Right cardiac atrium (tissue), 5 donors: ENCODE results near the gene RABIF. TPM values are rescaled to one million over a fixed set of nuclear protein-coding genes. Genes with fewer than 3 reads are reported as not detected.
A peak's percentile ranks its signal among the peaks of the same experiment; 100 is the strongest.
"Not testable (repeated sequence)": the region's sequence is repeated elsewhere in the genome, so short reads cannot be mapped to it uniquely, and the experiment has no call there.

Source experiments
- ATAC-seq, 2 donors: fragments of 200-7000 bp; cut with Tn5 transposase; one replicate each; pipeline versions ENCODE4 v1.8.0 to v1.9.1; 2020; ENCODE audit warnings: moderate library complexity in 2 of 2, mild to moderate bottlenecking in 1 of 2
- DNase-seq, 3 donors: peaks; one replicate each; pipeline ENCODE4 v3.0.0-alpha.2; 2020
- H3K27ac ChIP-seq: one replicate; pipeline ENCODE4 v1.5.1; 2013; ENCODE audit warnings: mild to moderate bottlenecking, low read length, control low read depth, moderate library complexity
- H3K27me3 ChIP-seq: one replicate; pipeline ENCODE4 v1.6.1; 2013; ENCODE audit not compliant: control insufficient read depth, insufficient read depth
- H3K4me1 ChIP-seq: one replicate; pipeline ENCODE4 v1.6.1; 2013; ENCODE audit warnings: low read length; ENCODE audit not compliant: control insufficient read depth, insufficient read depth
- H3K4me3 ChIP-seq: one replicate; pipeline ENCODE4 v1.5.1; 2013; ENCODE audit warnings: low read length, control low read depth
- H3K9me3 ChIP-seq: one replicate; pipeline ENCODE4 v1.6.1; 2013; ENCODE audit warnings: low read length; ENCODE audit not compliant: control insufficient read depth
- WGBS: extraction: QIAGEN DNeasy Blood & Tissue Kit; methylation state at CpG from one replicate; pipeline ENCODE4 v1.1.7; 2013; 5-methylcytosine and 5-hydroxymethylcytosine counted together
- intact Hi-C, 4 donors: fragments of 100-400 bp; cut with DNase I; formaldehyde crosslinking; loops; one replicate each; pipeline versions ENCODE4 v1.11.0 to v1.14.0; 2022 to 2023
- long read RNA-seq, 4 donors: library from polyadenylated mRNA; unstranded; transcript quantifications; one replicate each; pipeline ENCODE4 v2.0.0, GENCODE V29; 2020 to 2021
- polyA plus RNA-seq: library from polyadenylated mRNA; stranded (reverse); fragments of 200-250 nt; gene quantifications from one replicate; pipeline ENCODE4 v1.2.3, GENCODE V29; 2013
- total RNA-seq, 4 donors: library from RNA; stranded (reverse); fragmentation: NEBNext Ultra II Directional; extraction: Animal tissue kit (Norgen Biotek cat#: 25700); gene quantifications; one replicate each; pipeline ENCODE4 v1.2.1, GENCODE V29; 2021
- donor health status: healthy with polysubstance abuse.
- donor health status: DM: no; HTN: yes; CAD: no.
- donor health status: DM: no; HTN: no; CAD: no.
- donor health status: DM: no; HTN: yes; CAD: no; lungs with severe emphysema.
- donor health status: DM: yes; HTN: yes; CAD: no.

RABIF gene
- total RNA-seq, result 1 to 10 TPM; 5.4 to 6.5 (median 5.7) TPM
- polyA plus RNA-seq, result 4.6 TPM
- long read RNA-seq, donor 1, transcript RABIF-201 (2 exons, 2,430 nt), result major isoform, 16 of 16 reads
- long read RNA-seq, donor 1, partial matches to known transcripts, result 0 of 16 reads
- long read RNA-seq, donor 1, other reads (novel, unspliced or antisense), result 0 of 16 reads
- long read RNA-seq, donor 2, transcript RABIF-201 (2 exons, 2,430 nt), result major isoform, 6 of 6 reads
- long read RNA-seq, donor 2, partial matches to known transcripts, result 0 of 6 reads
- long read RNA-seq, donor 2, other reads (novel, unspliced or antisense), result 0 of 6 reads
- long read RNA-seq, donor 3, transcript RABIF-201 (2 exons, 2,430 nt), result major isoform, 20 of 24 reads
- long read RNA-seq, donor 3, partial matches to known transcripts, result 4 of 24 reads
- long read RNA-seq, donor 3, other reads (novel, unspliced or antisense), result 0 of 24 reads
- long read RNA-seq, donor 4, transcript RABIF-201 (2 exons, 2,430 nt), result major isoform, 7 of 7 reads
- long read RNA-seq, donor 4, partial matches to known transcripts, result 0 of 7 reads
- long read RNA-seq, donor 4, other reads (novel, unspliced or antisense), result 0 of 7 reads

DNA sequence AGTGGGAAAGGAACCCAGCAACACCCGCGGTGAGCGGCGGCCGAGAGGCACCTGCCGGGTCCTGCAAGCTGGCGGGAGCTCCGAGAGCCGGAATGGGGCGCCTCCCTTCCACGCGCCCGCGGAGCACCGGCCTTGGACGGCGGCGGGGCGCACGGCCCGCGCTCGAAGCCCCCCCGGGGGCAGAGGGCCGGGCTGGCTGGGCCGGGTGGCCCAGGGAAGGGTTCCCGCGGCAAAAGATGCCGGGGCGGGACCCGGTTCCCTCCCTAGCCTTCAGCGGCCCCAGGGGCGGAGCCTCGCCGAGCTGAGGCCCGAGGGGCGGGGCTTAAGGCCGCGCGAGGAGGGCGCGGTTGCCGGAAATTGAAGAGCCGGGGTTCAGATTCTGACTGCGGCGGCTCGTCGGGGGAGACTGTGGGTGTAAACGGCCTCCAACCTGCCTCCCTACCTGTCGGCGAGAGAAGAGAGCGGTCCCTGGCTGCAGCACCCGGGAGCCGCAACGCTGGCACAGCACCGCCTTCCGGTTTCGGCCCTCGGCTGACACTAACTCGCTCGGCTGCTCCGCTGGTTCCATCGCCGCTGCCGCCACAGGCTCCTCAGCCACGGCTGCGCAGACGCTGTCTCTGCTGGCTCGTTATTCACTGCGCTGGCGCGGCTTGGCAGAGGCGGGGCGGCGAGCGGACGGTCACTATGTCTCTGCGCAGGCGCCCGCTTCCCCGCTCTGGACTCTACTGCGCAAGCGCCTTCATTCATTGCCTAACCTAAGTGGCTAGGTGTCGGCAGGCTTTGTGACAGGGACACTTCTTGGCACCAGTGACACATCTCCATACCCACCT, at the start of gene RABIF:
Gene RABIF, minus strand, starts transcription at position 619 of the 830 bp plus-strand sequence. Its CDS starts 51 bp downstream, at position 568.
- ATAC-seq (peak; percentile 98 to 99), DNase-seq (peak; percentile 97 to 99 (median 99))
- peak within 1 kb of the TSS; percentile 89 for H3K4me3 ChIP-seq
- intact Hi-C loops, result loop anchor here in 2 of 4 donors (5.0 kb wide), 1 partner anchor 76 kb away; the partner anchor contains the start of gene PCAT6 (in 2 of the 2)
- H3K27ac ChIP-seq, result peak within 1 kb of the TSS; percentile 93
- H3K27me3 ChIP-seq, result no peaks in the 10 kb centered on the region
- no peaks in the 10 kb centered on the region for H3K9me3 ChIP-seq
- H3K4me1 ChIP-seq, result no peaks in the 10 kb centered on the region
- under 1% methylated on average over 84 of the region's 84 CpGs for WGBS

DNA sequence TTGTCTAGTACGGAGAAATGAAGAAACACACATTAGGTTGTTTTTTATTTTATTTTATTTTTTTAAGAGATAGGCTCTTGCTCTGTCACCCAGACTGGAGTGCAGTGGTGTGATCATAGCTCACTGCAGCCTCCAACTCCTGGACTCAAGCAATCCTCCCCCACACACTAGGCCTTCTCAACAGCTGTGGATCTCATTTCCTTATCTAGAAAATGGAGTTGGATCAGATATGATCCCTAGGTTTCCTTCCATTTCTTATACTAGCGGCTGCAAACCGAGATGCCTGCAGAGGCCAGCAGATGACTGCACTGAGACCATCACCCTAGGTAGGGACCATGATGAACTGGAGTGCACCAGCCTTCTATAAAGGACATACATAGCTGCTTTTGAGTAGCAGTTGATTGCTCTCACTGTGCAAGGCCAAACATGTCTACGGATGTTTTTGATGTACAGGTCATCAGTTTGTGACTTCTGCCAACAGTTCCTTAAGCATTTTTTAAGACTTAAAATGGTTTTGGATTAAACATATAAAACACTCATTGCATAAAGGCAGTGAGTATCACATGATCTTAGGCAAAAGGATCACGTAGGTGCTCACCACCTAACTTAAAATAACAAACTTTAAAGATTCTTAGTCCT, 49.5 kb upstream of the RABIF start:
- H3K4me3 ChIP-seq, result no peak overlapping the region
- DNase-seq (no peak), ATAC-seq (no peak)
- intact Hi-C loops, result no loop called here
- no peak overlapping the region for H3K27ac ChIP-seq
- WGBS, result 64% methylated on average over 5 of the region's 5 CpGs
- H3K4me1 ChIP-seq, result no peaks in the 10 kb centered on the region
- H3K27me3 ChIP-seq, result no peaks in the 10 kb centered on the region
- H3K9me3 ChIP-seq, result no peaks in the 10 kb centered on the region

DNA sequence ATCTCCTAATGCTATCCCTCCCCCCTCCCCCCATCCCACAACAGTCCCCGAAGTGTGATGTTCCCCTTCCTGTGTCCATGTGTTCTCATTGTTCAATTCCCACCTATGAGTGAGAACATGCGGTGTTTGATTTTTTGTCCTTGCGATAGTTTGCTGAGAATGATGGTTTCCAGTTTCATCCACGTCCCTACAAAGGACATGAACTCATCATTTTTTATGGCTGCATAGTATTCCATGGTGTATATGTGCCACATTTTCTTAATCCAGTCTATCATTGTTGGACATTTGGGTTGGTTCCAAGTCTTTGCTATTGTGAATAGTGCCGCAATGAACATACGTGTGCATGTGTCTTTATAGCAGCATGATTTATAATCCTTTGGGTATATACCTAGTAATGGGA, 47.5 kb upstream of the RABIF start:
- H3K27ac ChIP-seq, H3K9me3 ChIP-seq, H3K27me3 ChIP-seq, DNase-seq, H3K4me3 ChIP-seq, intact Hi-C loops, ATAC-seq, H3K4me1 ChIP-seq: not testable (repeated sequence)
- 87% methylated on average over 1 of the region's 6 CpGs for WGBS

DNA sequence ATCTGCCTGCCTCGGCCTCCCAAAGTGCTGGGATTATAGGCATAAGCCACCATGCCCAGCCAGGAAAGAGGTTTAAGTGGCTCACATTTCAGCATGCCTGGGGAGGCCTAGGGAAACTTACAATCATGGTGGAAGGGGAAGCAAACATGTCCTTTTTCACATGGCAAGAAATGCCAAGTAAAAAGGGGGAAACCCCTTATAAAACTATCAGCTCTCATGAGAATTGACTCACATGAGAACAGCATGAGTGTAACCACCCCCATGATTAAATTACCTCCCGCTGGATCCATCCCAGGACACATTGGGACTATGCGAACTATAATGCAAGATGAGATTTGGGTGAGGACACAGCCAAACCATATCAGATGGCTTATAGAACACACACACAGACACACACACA, 46.9 kb upstream of the RABIF start:
- Histone ChIP-seq H3K27ac (no peak overlapping the region), H3K9me3 (no peaks in the 10 kb centered on the region), H3K4me1 (no peaks in the 10 kb centered on the region), H3K27me3 (no peaks in the 10 kb centered on the region), H3K4me3 (no peak overlapping the region)
- 86% methylated on average over 3 of the region's 3 CpGs for WGBS
- ATAC-seq (no peak), DNase-seq (no peak)
- intact Hi-C loops, result no loop called here

DNA sequence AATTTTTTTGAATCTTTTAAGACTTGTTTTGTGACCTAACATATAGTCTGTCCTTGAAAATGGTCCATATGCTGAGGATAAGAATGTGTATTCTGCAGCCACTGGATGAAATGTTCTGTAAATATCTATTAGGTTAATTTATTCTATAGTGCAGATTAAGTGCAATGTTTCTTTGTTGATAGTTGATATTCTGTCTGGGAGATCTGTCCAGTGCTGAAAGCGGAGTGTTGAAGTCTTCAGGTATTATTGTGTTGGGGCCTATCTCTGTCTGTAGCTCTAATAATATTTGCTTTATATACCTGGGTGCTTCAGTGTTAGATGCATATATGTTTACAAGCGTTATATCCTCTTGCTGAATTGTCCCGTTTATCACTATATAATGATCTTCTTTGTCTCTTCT, 45.8 kb upstream of the RABIF start:
- no peak overlapping the region for H3K4me3 ChIP-seq
- WGBS, result 85% methylated on average over 3 of the region's 3 CpGs
- H3K27ac ChIP-seq, result no peak overlapping the region
- intact Hi-C loops, result no loop called here
- DNase-seq, result no peak
- ATAC-seq, result no peak
- H3K27me3 ChIP-seq, result no peaks in the 10 kb centered on the region
- no peaks in the 10 kb centered on the region for H3K9me3 ChIP-seq
- no peaks in the 10 kb centered on the region for H3K4me1 ChIP-seq

DNA sequence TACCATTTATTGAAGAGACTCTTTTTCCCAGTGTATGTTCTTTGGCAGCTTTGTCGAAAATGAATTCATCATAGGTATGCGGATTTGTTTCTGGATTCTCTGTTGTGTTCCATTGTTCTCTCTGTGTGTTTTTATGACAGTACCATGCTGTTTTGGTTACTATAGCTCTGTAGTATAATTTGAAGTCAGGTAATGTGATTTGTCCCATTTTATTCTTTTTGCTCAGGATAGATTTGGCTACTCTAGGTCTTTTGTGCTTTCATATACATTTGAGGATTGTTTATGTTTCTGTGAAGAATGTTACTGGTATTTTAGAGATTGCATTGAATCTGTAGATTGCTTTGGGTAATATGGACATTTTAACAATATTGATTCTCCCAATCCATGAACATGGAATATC, 43.5 kb upstream of the RABIF start:
- Histone ChIP-seq H3K4me3 (no peak overlapping the region), H3K27me3 (no peaks in the 10 kb centered on the region), H3K4me1 (no peaks in the 10 kb centered on the region), H3K9me3 (no peaks in the 10 kb centered on the region), H3K27ac (no peak overlapping the region)
- 91% methylated on average over 2 of the region's 2 CpGs for WGBS
- no peak for DNase-seq
- ATAC-seq, result no peak
- intact Hi-C loops, result no loop called here

DNA sequence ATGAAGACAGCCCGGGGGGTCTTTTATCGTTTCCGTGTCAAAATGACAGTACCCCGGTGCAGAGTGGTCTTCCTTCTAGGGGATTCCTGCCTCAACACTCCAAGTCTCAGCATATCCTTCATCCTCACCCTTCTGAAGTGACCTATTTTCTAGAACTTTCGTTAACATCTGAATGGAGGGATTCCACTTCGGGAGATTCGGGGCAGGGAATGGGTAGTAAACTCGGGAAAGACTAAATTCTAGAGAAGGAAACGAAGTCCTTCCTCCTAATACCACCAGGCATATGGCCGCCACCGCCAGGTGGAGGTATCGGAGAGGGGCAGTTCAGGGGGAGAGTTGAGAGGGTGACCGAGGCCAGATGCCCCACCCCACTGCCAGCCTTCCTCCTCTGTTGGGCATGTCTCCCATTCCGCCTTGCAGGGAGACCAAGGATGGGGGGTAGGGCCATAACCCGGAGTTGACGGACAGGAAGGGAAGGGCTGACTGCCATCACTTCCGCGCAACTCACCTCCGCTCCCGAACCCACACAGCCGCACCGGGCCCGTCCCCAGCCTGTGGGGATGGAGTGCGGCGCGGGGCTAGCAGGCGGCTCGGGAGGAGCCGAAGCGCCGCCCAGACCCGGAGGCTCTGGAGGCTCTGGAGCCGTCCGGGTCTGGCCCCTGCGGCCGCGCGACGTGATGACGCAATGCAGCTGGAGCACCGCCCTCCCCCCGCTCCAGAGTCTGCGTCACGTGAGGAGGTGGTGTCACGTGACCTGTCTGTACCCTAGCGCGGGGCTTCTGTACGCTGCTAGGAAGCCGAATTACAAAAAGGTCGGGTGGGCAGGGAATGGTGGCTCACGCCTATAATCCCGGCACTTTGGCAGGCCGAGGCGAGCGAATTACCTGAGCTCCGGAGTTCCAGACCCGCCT, 37.9 kb upstream of the RABIF start, which contains the start of gene KLHL12:
Gene KLHL12, minus strand, starts transcription at position 654 of the 911 bp plus-strand sequence. CDS start 2,072 bp downstream, outside the sequence.
- peak within 1 kb of the TSS; percentile 96 for H3K27ac ChIP-seq
- peak within 1 kb of the TSS; percentile 88 for H3K4me3 ChIP-seq
- ATAC-seq (peak; percentile 99), DNase-seq (peak; percentile 97 to 99 (median 99))
- no peaks in the 10 kb centered on the region for H3K27me3 ChIP-seq
- intact Hi-C loops, result loop anchor here in 2 of 4 donors (5.0 kb wide), 2 partner anchors 70 to 75 kb away; no protein-coding TSS in a partner anchor
- under 1% methylated on average over 57 of the region's 57 CpGs for WGBS
- H3K4me1 ChIP-seq, result no peaks in the 10 kb centered on the region
- H3K9me3 ChIP-seq, result no peaks in the 10 kb centered on the region

DNA sequence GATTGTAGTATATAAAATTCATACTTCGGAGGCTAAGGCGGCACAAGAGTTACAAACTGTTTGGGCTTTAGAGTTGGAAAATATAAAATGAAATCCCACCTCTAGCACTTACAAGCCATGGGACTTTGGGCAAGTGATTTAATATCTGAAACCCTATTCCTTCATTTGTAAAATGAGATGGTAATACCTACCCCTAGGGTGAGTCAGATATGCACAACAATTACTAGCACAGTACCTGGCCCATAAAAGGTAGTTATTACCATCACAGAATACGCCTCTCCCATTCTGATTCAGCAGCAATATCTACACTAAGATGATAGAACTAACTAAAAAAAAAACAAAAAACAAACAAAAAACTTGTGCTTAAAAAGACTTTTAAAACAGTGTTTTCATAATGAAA, 34.6 kb upstream of the RABIF start:
- no peak overlapping the region for H3K27ac ChIP-seq
- WGBS, result 92% methylated on average over 3 of the region's 3 CpGs
- no peaks in the 10 kb centered on the region for H3K27me3 ChIP-seq
- no peaks in the 10 kb centered on the region for H3K9me3 ChIP-seq
- H3K4me1 ChIP-seq, result no peaks in the 10 kb centered on the region
- intact Hi-C loops, result no loop called here
- ATAC-seq, result no peak
- no peak for DNase-seq
- no peak overlapping the region for H3K4me3 ChIP-seq

DNA sequence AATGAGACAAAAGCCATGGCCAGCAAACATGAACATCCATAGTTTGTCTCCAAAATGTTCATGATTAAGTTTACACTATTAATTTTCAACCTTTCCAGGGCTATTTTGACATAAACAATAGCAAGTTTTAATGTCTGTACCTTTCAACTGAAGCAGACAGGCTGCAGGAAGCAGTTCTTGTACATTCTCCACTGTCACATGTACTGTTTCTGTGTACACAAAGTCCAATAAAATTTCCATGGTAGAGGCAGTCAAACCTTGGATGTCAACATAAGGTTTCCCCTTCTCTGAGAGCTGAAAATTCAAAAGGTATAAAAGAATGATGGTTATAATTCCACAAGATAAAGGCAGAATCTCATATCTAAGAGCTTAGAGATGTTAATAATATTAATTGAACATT, 30.7 kb upstream of the RABIF start:
- intact Hi-C loops, result no loop called here
- ATAC-seq (no peak), DNase-seq (no peak)
- Histone ChIP-seq H3K4me3 (no peak overlapping the region), H3K27ac (no peak overlapping the region), H3K9me3 (no peaks in the 10 kb centered on the region), H3K4me1 (no peaks in the 10 kb centered on the region), H3K27me3 (no peaks in the 10 kb centered on the region)

DNA sequence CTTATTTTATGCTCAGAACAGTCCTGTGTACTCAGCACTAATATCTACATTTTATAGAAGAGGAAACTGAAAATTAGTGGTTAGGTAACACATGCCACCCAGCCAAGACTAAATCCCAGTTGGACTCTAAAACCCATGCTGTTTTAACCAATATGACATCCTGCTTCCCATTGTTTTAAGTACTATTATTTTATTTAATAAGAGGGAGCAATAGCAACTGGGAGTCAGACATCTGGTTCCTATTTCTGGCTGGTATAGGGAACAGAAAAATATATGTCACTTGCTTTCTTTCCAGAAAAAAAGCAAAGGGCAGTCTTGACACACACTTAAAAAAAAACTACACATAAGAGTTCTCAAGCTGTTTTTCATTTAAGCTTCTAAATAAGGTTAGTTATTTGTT, 26.2 kb upstream of the RABIF start:
- Histone ChIP-seq H3K27me3 (no peaks in the 10 kb centered on the region), H3K4me1 (no peaks in the 10 kb centered on the region), H3K9me3 (no peaks in the 10 kb centered on the region), H3K4me3 (no peak overlapping the region), H3K27ac (no peak overlapping the region)
- intact Hi-C loops, result no loop called here
- ATAC-seq (no peak), DNase-seq (no peak)
